HAP-1 (cell line): Measurements from ENCODE around the gene CLIC3.

ENCODE experiments used
- DNase-seq, 2 experiments: peaks; one replicate each; pipeline ENCODE4 v3.0.0-alpha.2; 2016 to 2020; ENCODE audit warnings: low spot score in 2 of 2
- H3K27me3 ChIP-seq: fragments of 250-450 bp; sonication (Bioruptor Pico); 2 replicates; pipeline ENCODE4 v1.5.1; 2020; ENCODE audit warnings: low read depth, mild to moderate bottlenecking, moderate library complexity
- H3K36me3 ChIP-seq: fragments of 250-450 bp; sonication (Bioruptor Pico); replicated peaks from 2 replicates; pipeline ENCODE4 v1.5.1; 2020; ENCODE audit warnings: mild to moderate bottlenecking
- H3K4me1 ChIP-seq: fragments of 250-450 bp; sonication (Bioruptor Pico); 2 replicates; pipeline ENCODE4 v1.5.1; 2020; ENCODE audit warnings: mild to moderate bottlenecking
- H3K4me3 ChIP-seq: fragments of 250-450 bp; sonication (Bioruptor Pico); 2 replicates; pipeline ENCODE4 v1.5.1; 2020; ENCODE audit warnings: mild to moderate bottlenecking, moderate library complexity
- H3K9me3 ChIP-seq: fragments of 250-450 bp; sonication (Bioruptor Pico); 2 replicates; pipeline ENCODE4 v1.5.1; 2020; ENCODE audit warnings: mild to moderate bottlenecking, moderate library complexity
- in situ Hi-C: fragments of 300-500 bp; cut with MboI; formaldehyde crosslinking; loops from 3 replicates; pipeline ENCODE4 v1.14.3; 2020; ENCODE audit warnings: low sequenced_read_pairs, inconsistent platforms, mixed read lengths

The CLIC3 gene

GRCh38 chr9:136981588-136982231 is 14.7 kb downstream of the CLIC3 start:
- no peaks in the 10 kb centered on the region for H3K4me1 ChIP-seq
- no peak for DNase-seq
- H3K4me3 ChIP-seq, result no peak overlapping the region
- no peaks in the 10 kb centered on the region for H3K36me3 ChIP-seq
- in situ Hi-C loops, result no loop called here
- H3K27me3 ChIP-seq, result no peaks in the 10 kb centered on the region; the same call in 1 of the 2 replicates
- no peaks in the 10 kb centered on the region for H3K9me3 ChIP-seq

GRCh38 chr9:136980669-136981478 is 15.5 kb downstream of the CLIC3 start:
- H3K4me3 ChIP-seq, result no peak overlapping the region
- in situ Hi-C loops, result no loop called here
- H3K9me3 ChIP-seq, result no peaks in the 10 kb centered on the region
- no peak for DNase-seq
- no peaks in the 10 kb centered on the region for H3K4me1 ChIP-seq
- no peaks in the 10 kb centered on the region for H3K36me3 ChIP-seq
- no peaks in the 10 kb centered on the region; the same call in 1 of the 2 replicates for H3K27me3 ChIP-seq

GRCh38 chr9:136979769-136980587 is 16.4 kb downstream of the CLIC3 start:
- H3K9me3 ChIP-seq, result no peaks in the 10 kb centered on the region
- no peaks in the 10 kb centered on the region for H3K36me3 ChIP-seq
- no peak for DNase-seq
- in situ Hi-C loops, result no loop called here
- H3K4me3 ChIP-seq, result no peak overlapping the region
- no peaks in the 10 kb centered on the region for H3K4me1 ChIP-seq
- no peaks in the 10 kb centered on the region; the same call in 1 of the 2 replicates for H3K27me3 ChIP-seq

- Histone ChIP-seq H3K9me3 (no peaks in the 10 kb centered on the region), H3K4me1 (no peaks in the 10 kb centered on the region), H3K36me3 (no peaks in the 10 kb centered on the region), H3K27me3 (no peaks in the 10 kb centered on the region; the same call in 1 of the 2 replicates), H3K4me3 (no peak overlapping the region)
- no peak for DNase-seq
- in situ Hi-C loops, result no loop called here
Measured at GRCh38 chr9:136978865-136979544, 17.4 kb downstream of the CLIC3 start.

GRCh38 chr9:136978073-136978864 is 18.1 kb downstream of the CLIC3 start:
- DNase-seq, result peak in 1 of 2 experiments; percentile 84
- in situ Hi-C loops, result no loop called here
- no peak overlapping the region for H3K4me3 ChIP-seq

GRCh38 chr9:136977649-136978072 is 18.7 kb downstream of the CLIC3 start:
- Histone ChIP-seq H3K4me3 (no peak overlapping the region), H3K4me1 (no peaks in the 10 kb centered on the region), H3K9me3 (no peaks in the 10 kb centered on the region), H3K36me3 (no peaks in the 10 kb centered on the region), H3K27me3 (no peaks in the 10 kb centered on the region; the same call in 1 of the 2 replicates)
- in situ Hi-C loops, result no loop called here
- no peak for DNase-seq

More at GRCh38 chr9:136978073-136978864, 18.1 kb downstream of the CLIC3 start:
- H3K27me3 ChIP-seq, result no peaks in the 10 kb centered on the region; the same call in 1 of the 2 replicates
- no peaks in the 10 kb centered on the region for H3K4me1 ChIP-seq
- no peaks in the 10 kb centered on the region for H3K9me3 ChIP-seq
- H3K36me3 ChIP-seq, result no peaks in the 10 kb centered on the region

- no peak for DNase-seq
- Histone ChIP-seq H3K36me3 (no peaks in the 10 kb centered on the region), H3K27me3 (no peaks in the 10 kb centered on the region; the same call in 1 of the 2 replicates), H3K4me1 (no peaks in the 10 kb centered on the region), H3K4me3 (no peak within 1 kb of the TSS), H3K9me3 (no peaks in the 10 kb centered on the region)
- in situ Hi-C loops, result no loop called here
Measured at GRCh38 chr9:136977223-136977622, 19.1 kb downstream of the CLIC3 start, which contains the start of gene PTGDS. Gene PTGDS (plus strand): TSS chr9:136977504. CDS start chr9:136977579, 75 bp downstream.

GRCh38 chr9:136975644-136976043 is 20.7 kb downstream of the CLIC3 start:
- H3K27me3 ChIP-seq, result no peaks in the 10 kb centered on the region; the same call in 1 of the 2 replicates
- no peaks in the 10 kb centered on the region for H3K36me3 ChIP-seq
- no peaks in the 10 kb centered on the region for H3K4me1 ChIP-seq
- no peaks in the 10 kb centered on the region for H3K9me3 ChIP-seq
- no peak overlapping the region for H3K4me3 ChIP-seq
- DNase-seq, result peak in 1 of 2 experiments; percentile 68
- in situ Hi-C loops, result no loop called here

GRCh38 chr9:136974817-136975535 is 21.4 kb downstream of the CLIC3 start:
- Histone ChIP-seq H3K4me1 (no peaks in the 10 kb centered on the region), H3K27me3 (no peaks in the 10 kb centered on the region; the same call in 1 of the 2 replicates)
- in situ Hi-C loops, result no loop called here

GRCh38 chr9:136973618-136974617 is 22.4 kb downstream of the CLIC3 start:
- H3K27me3 ChIP-seq, result no peaks in the 10 kb centered on the region; the same call in 1 of the 2 replicates
- H3K36me3 ChIP-seq, result no peaks in the 10 kb centered on the region
- H3K4me3 ChIP-seq, result no peak overlapping the region
- DNase-seq, result no peak
- H3K4me1 ChIP-seq, result no peaks in the 10 kb centered on the region
- no peaks in the 10 kb centered on the region for H3K9me3 ChIP-seq
- in situ Hi-C loops, result no loop called here

More at GRCh38 chr9:136974817-136975535, 21.4 kb downstream of the CLIC3 start:
- no peak for DNase-seq
- H3K9me3 ChIP-seq, result no peaks in the 10 kb centered on the region
- no peaks in the 10 kb centered on the region for H3K36me3 ChIP-seq
- H3K4me3 ChIP-seq, result no peak overlapping the region

GRCh38 chr9:136972743-136973142 is 23.6 kb downstream of the CLIC3 start:
- Histone ChIP-seq H3K27me3 (no peaks in the 10 kb centered on the region; the same call in 1 of the 2 replicates), H3K4me3 (no peak overlapping the region), H3K4me1 (no peaks in the 10 kb centered on the region), H3K9me3 (no peaks in the 10 kb centered on the region), H3K36me3 (no peaks in the 10 kb centered on the region)
- DNase-seq, result no peak
- in situ Hi-C loops, result no loop called here
